NCI-H2227 (cell line): Measurements from ENCODE around the gene MPPED1.

Source experiments
- DNase-seq: peaks from one replicate; lab custom pipeline; 2025; ENCODE audit not compliant: unreplicated experiment; lab: John Stamatoyannopoulos, UW

The MPPED1 gene, protein sequence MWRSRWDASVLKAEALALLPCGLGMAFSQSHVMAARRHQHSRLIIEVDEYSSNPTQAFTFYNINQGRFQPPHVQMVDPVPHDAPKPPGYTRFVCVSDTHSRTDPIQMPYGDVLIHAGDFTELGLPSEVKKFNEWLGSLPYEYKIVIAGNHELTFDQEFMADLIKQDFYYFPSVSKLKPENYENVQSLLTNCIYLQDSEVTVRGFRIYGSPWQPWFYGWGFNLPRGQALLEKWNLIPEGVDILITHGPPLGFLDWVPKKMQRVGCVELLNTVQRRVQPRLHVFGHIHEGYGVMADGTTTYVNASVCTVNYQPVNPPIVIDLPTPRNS

DNA sequence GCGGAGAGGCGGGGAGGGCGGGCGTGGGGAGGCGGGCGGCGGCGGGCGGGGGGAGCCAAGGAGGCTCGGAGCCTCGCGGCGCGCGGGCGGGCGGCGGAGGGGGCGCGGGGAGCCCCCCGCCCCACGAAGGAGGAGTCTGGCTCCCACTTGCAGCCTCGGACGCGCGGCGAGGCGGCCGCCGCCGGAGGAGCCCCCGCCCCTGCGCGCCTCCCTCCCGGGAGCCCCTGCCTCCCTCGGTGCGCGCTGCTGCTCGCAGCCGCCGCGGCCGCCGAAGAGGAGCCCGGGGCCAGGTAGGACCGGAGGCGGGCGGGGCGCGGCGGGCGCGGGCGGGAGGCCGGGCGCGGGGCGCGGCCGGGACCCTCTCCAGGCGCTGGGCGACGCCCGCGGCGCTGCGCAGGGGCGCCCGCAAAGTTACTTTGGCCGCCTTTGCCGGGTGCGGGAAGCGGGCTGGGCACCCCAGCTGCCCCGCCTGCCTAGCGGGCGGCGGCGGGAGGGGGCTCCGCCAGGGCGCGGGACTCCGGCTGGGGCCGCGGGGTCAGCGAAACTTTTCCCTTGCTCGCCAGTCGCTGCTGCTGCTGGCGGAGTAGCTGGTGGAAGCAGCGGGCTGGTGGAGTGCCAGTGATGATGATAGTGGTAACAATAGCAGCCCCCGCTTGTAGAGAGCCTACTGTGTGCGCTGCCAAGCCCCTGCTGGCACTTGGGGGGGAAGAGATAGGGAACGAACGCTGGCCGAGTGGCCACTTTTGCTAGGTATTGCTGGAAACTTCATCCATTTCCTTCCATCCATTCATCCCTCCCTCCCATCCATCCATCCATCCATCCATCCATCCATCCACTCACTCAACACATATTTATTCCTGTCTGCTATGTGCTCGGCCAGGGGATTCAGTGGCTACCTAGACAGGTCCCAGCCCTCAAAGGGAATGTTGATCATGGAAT, at the start of gene MPPED1:
TSS of gene MPPED1 (plus strand) at position 146 of the 939 bp plus-strand sequence. CDS start 12,972 bp downstream, outside the sequence.
- DNase-seq: peak; percentile 34

DNA sequence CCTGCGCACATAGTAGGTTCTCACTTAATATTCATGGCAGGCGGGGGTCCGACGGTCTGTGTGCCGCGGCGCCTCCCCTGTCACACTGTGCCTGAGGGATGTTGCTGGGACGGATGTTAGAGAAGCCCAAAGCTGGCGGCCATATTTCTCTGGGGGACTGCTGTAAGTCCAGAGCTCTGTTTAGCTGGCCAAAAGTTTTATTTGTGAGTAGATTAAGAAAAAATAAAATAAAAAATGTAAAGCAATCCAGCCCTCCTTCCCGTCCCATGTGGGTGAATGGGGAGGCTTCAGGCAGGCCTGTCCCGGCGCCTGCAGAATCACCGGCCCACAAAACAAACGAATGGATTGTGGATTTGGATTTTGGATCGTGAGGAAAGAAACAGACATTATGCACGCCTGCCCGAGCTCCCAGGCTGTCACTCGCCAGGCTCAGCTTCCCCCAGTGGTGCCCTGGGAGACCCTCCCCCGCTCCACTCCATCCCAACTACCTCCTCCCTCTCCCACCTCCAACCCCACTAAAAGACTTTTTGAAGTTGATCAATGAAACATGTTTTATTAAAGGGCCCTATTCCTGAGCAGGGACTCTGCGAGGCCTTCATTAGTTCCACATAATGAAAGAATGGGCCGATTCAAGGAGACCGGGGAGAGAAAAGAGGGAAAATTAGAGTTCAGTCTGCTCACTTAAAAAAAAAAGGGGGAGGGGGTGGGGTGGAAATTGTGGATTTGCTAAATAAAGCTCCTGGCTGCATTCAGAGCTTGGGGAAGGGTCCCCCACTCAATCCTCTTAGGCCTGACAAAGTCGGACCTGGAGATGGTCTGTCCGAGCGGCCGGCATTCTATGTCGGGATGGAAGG, 48.3 kb upstream of the MPPED1 start:
- no peak for DNase-seq

DNA sequence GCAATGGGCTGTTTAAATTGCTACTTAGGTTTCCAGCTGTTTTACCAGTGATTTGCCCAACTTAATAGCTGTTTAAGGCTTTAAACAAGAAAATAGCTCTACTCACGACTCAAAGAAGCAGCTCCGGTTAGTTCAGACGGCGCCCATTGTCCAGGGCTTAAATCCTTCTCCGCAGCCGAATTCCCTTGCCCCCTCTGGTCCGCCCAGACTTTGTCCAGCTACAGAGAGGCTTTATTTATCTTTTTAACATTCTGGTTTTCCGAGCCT, 47.7 kb upstream of the MPPED1 start:
- DNase-seq: no peak

DNA sequence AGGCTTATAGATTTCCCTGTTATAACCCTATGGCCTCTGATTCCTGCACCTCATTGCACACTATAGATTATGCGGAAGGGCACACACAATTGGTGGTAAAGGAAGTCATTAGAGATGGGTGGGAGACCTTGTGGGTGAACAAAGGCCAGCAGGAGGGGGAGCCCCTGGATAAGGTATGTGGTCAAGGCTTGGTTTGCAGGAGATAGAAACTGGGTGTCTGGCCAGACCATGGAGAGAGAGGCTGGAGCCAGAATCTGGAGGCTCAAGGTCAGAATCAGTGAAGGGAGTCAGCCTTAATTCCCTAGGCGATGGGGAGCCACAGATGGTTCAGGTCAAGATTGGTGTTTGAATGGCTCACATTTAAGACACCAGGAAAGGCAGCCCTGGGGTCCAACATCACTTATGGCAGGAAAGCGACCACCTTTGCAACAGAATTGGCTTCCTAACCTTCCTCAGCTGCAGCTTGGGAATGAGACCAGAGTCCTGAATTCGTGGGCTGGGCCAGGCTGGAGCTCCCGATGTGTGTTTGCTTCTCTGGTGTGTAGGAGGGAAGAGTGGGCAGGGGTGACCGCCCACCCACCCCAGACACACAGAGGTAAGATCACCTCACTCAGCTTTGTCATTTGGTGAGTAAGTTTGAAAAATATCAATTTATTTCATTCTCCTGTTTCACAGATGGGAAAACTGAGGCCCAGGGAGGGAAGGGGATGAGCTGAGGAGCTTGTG, 45.9 kb upstream of the MPPED1 start:
- no peak for DNase-seq

DNA sequence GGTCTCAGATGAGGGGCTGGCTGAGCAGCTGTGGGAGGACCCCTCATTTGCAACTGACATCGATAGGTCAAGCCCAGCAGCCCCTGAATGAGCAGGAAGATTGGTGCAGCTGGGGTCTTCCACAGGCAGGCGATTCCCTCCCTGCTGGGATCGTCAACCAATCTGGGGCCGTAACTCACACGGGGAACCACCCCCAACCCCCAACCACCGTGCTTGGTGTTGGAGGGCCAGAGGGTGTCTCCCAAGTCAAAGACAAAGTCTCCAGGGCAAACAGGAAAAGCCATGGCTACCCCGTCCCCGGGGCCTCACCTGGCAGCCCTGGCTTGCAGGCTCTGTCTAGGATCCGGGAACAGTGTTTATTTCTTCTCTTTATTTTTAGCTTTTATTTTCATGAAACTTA, 41.8 kb upstream of the MPPED1 start:
- DNase-seq: no peak

DNA sequence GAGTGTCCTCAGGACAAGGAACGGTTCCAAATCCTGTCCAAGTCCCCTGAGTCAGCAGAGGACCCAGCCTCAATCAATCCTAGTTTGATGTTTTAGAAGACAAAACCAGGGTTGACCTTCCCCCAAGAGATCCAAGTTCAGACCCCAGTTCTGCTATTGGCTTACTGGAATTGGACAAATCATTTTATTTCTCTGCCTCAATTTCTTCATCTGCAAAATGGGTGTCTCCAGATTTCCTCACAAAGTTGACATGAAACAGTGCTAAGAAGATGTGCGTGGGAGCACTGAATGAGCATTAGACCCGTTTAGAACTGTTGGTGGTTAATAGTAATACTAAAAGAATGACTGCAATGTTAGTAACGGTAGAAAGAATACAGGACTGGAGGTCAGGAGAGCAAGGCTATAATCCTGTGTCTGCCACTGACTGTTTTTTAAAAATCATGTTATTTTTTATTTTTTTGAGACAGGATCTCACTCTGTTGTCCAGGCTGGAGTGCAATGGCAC, 35.8 kb upstream of the MPPED1 start:
- no peak for DNase-seq

DNA sequence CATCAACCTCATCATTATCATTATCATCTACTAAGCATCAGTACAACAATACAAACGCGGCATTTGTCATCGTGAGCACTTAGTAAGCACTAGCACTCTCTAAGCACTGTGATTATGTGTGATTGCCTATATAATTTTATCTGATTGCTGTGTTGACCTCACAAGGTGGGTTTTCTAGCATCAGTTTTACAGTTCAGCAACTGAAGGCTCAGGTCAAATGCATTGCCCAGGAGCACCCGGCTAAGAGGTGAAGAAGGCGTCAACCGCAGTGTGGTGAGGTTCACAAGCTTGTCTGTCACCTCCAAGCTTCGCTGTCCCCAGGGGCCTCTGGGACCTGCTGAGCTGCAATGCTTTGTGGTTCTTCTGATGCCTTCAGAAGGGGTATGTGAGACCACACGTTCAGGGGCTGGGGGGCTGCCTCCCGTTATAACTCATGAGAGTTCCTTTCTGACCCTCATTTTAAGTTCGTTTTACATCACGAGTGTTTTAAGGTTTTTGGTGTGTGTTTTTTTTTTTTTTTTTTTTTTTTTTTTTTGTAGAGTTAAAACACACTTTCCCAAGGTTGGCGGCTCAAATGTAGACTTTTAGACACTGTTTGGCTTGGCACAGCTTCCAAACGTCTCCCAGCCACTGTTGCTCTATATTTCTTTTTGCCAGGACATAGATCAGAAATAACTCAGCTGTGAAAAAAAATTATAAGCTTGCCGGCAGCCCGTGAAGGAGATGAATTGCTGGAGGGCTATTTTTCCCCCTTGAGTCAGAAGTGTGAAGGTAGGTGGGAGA, 34.9 kb upstream of the MPPED1 start:
- peak; percentile 82 for DNase-seq

DNA sequence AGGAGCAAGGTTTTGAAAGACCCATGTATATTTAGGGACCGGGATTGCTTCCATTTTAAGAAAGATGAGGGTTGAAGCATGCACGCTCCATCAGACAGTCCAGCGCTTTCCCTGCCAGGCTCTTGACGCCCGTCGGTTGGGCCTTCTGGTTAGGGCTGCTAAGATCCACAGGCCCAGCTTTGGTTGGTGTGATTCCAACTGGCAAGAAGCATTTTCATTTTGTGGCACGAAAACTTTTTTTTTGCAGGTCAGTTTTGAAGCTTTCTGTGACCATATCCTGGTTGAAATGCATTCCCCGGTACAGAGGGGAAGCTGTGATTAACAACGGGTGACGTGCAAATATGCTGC, 34.3 kb upstream of the MPPED1 start:
- no peak for DNase-seq

DNA sequence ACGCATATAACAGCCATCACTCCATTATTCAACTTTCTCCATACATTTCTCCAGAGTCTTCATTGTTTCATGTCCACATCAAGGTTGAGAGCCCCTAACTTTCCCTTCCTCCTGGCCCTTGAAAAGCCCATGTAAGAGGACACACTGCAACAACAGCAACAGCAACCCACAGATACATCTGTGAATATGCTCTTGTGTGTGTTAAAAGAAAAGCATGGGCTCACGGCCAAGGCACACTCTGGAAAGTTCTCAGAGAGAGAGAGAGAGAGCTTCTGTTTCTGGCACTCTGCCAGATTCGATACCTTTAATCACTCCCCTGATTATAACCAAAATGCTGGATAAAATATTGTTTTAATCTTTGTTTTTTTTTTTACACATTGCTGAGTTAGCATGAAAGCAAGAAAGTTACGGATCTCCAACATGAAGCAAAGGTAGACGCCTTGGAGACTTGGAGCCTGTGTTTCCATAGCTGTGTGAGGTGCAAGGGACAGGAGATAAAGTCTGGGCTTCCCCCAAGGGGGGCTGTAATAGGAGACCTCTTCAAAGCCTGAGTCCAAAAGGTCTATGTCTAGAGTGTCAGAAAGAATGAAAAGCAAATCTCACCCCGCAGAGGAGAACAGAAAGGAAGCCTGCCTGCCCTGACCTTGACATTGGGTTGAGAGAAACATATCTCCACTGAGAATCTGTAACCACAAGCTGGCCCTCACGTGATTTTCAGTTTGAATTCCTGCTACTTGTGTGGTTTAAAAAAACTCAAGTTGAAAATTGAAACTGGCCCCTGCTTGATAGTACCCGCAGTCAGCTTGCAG, 33.7 kb upstream of the MPPED1 start:
- no peak for DNase-seq

DNA sequence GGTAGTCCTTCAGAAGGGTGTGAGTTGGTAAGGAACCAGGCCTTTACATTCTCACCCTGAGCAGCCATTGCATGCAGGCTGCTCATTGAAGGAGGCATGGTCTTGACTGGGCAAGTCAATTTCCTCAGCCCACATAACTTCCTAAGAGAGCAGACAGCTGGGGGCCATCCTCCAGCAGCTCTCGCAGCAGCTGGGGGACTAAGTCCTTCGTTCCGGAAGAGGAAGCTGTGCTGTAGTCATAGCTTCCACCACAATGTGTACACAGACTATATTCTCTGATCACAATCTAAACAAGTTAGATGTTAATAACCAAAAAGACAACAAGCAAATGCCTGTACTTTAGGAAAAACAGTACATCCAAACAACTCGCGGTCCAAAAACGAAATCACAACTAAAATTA, 30.1 kb upstream of the MPPED1 start:
- DNase-seq: no peak

DNA sequence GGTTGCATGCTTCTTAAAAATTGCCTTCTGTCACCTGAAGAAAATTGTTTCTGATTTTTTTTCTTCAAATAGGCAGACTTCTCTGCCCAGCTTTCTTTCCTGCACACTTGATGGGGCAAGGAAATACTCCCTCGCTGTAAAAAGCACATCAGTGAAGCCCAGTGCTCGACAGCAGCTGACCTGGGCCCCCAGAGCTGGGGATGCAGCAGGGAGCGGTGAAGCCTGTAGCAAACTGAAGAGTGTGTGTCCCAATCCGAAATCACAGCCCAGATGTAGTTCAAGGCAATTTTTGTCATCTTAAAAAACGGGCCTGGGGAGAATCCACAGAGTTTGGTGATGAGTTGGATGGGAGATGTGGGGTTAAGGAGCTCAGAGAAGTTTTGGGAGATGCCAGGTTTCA, 27.0 kb upstream of the MPPED1 start:
- no peak for DNase-seq

DNA sequence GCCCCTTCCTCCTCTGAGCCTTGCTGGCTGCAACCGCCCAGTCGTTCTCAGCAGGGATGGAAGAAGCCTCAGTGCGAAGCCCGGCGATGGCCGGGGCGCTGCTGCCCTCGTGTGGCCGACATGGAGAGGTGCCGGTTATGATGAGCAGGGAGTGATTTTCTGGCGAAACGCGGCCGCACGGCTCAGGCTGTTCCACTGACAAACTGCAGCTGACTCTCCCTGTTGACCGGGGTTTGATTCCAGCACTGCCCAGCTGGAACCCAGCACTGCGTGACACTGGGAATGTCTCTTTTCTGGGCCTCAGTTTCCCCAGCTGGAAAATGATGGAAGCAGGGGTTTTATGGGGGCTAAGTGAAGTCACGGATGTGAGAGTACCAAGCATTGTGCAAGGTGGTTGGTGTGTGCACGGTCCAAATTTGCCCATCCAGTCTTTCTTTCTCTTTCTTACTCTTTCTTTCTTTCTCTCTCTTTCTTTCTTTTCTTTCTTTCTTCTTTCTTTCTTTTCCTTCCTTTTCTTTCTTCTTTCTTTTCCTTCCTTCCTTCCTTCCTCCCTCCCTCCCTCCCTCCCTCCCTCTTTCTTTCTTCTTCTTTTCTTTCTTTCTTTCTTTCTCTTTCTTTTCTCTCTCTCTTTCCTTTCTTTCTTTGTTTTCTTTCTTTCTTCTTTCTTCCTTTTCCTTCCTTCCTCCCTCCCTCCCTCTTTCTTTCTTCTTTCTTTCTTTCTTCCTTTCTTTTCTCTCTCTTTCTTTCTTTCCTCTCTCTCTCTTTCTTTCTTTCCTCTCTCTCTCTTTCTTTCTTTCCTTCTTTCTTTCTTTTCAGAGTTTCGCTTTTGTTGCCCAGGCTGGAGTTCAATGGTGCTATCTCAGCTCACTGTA, 25.8 kb upstream of the MPPED1 start:
- peak; percentile 71 for DNase-seq

DNA sequence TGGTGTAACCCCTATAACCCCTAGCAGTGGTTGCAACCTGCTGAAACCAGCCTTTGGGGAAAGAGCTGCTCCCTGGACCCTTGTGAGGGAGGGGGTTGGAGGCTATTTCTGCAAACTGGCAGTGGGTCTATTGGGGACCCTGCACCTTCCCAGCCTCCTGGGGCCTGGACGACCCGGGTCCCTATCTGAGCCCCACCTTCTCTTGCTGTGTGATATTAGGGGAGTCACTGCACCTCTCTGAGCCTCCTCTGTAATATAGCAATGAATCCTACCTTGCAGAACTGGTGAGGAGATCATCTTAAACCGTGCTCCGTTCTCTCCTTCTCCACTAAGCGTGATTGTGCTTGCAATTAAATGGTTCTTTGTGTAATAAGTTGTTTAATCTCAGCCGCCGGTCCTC, 24.0 kb upstream of the MPPED1 start:
- no peak for DNase-seq

DNA sequence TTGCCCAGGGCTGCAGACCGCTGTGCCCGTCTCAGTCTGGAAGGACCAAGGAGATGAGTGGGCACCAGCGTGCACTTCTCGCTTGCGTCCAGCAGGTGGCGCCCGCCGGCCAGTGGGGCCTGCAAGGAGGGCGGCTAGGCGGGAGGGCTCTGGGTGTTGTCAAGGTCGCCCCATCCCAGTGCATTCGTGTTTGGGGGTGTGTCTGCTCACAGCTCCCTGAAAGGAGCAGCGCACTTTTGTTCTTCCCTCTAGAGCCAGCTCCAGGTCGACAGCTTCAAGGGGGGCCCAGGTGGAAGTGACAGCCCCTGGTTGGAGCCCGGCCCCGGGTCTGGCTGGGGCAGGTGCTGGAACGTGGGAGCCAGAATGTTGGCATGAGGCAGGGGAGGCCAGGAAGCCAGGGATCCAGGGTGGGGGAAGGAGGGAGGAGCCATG, 23.4 kb upstream of the MPPED1 start:
- peak; percentile 80 for DNase-seq

DNA sequence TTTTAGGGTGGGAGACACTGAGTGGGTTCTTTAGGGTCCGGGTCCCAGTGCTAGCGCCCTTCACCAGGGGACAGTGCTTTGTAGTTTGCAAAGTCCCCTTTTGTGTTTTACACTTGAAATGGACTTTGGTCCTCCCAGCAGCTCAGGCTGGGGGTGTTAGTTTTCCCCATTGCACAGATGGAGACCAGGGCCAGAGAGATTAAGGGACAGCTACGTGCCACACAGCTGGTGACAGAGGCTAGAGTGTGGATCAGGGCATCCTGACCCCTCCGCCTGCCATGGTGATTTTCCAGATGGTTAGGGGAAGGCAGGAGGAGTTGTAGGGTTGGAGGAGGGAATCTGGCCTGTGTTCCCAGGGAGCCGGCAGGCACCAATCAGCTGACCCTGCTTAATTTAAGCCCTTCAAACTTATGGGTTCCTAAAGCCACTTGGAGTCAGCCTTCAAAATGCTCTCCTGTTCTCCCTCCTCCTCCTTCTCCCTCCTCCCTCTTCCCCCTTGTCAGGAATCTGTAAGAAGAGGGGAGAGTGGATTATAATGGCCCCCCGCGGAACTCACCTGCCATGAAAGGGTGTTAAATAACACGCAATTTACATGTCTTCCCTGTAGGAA, 22.5 kb upstream of the MPPED1 start:
- DNase-seq: no peak

DNA sequence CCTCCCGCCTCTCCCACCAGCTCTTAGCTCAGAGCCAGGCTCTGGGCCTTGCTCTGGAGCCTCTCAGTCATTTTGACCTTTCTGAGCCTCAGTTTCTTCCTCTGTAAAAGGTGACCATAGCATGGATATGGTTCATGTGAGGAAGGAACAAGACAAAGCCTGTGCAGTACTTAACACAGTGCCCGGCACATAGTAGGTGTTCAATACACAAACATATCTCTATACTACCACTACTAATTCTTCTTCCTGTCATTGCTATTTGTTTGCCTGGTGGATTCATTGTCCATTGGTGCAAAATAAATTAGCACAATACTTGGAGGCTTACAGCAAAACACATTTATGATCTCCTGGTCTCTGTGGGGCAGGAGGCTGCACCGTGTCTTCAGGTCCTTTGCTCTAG, 21.6 kb upstream of the MPPED1 start:
- no peak for DNase-seq

DNA sequence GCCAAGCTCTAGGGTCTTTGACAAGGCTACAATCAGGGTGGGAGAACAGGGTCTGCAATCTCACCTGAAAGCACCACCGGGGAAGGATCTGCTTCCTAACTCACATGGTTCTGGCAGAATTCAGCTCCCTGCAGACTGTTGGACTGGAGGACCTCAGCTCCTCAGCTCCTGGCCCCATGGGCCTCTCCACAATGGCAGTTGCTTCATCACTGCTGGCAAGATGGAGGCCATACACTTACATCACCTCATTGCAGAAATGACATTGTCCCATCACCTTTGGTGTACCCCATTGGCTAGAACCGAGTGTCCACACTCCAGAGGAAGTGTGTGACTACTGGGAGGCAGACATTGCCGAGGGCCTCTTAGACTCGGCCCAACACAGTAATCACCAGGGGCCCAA, 20.9 kb upstream of the MPPED1 start:
- DNase-seq: no peak

DNA sequence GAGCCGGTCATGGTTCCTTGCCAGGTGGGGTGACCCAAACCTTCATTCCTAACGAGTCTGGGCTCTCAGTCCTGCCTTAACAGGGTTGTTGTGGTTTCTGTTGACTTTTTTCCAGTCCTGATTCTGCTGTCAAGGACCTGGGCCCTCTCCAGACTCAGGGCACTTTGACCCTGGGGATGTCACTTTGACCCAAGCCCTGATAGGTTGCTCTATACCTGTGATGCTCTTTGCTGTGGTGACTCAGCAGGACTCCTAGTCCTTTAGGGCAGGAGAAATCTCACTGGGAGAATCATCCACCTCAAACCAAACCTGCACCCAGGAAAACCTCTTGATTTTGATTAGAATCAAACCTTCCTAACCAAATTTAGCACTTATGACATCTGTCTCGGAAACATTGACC, 20.5 kb upstream of the MPPED1 start:
- no peak for DNase-seq
